GM23338 (cell line): ENCODE data around the gene HOXA3. TPM values are rescaled to one million over a fixed set of nuclear protein-coding genes. Genes with fewer than 3 reads are reported as not detected.

Experiments used
- ATAC-seq: fragments of 200-7000 bp; cut with Tn5 transposase; 3 replicates; pipeline ENCODE4 v1.9.1; 2020
- DNase-seq: peaks from one replicate; pipeline ENCODE4 v3.0.0-alpha.2; 2015; ENCODE audit warnings: low spot score
- H2AFZ ChIP-seq: fragments of 200-600 bp; sonication (generic); 2 replicates; pipeline ENCODE4 v1.8.0; 2016; ENCODE audit warnings: antibody characterized with exemption, mild to moderate bottlenecking, moderate library complexity
- H3F3A ChIP-seq: fragments of 200-600 bp; sonication (generic); replicated peaks from 2 replicates; pipeline ENCODE4 v1.8.0; 2017; ENCODE audit warnings: antibody characterized with exemption, mixed run types, low read depth
- H3K27ac ChIP-seq: fragments of 200-600 bp; sonication (generic); 2 replicates; pipeline ENCODE4 v1.6.1; 2016; ENCODE audit warnings: low read depth
- H3K27me3 ChIP-seq: fragments of 200-600 bp; sonication (generic); 2 replicates; pipeline ENCODE4 v1.8.0; 2016; ENCODE audit warnings: mild to moderate bottlenecking, mixed run types, moderate library complexity; ENCODE audit not compliant: insufficient read depth
- H3K36me3 ChIP-seq: fragments of 200-600 bp; sonication (generic); 2 replicates; pipeline ENCODE4 v1.8.0; 2016; ENCODE audit warnings: mild to moderate bottlenecking; ENCODE audit not compliant: insufficient read depth
- H3K4me1 ChIP-seq: fragments of 200-600 bp; sonication (generic); 2 replicates; pipeline ENCODE4 v1.8.0; 2016; ENCODE audit warnings: mild to moderate bottlenecking, moderate library complexity; ENCODE audit not compliant: insufficient read depth
- H3K4me2 ChIP-seq: fragments of 200-600 bp; sonication (generic); 2 replicates; pipeline ENCODE4 v1.7.1; 2017; ENCODE audit warnings: mixed run types
- H3K4me3 ChIP-seq: fragments of 200-600 bp; sonication (generic); 2 replicates; pipeline ENCODE4 v1.6.1; 2016; ENCODE audit warnings: mixed run types
- H3K79me2 ChIP-seq: fragments of 200-600 bp; sonication (generic); replicated peaks from 2 replicates; pipeline ENCODE4 v1.8.0; 2017; ENCODE audit warnings: mild to moderate bottlenecking; ENCODE audit not compliant: insufficient read depth
- H3K9me2 ChIP-seq: fragments of 200-600 bp; sonication (generic); 2 replicates; pipeline ENCODE4 v1.8.0; 2017; ENCODE audit not compliant: insufficient read depth
- H4K20me1 ChIP-seq: fragments of 200-600 bp; sonication (generic); replicated peaks from 2 replicates; pipeline ENCODE4 v1.8.0; 2017; ENCODE audit warnings: mild to moderate bottlenecking; ENCODE audit not compliant: insufficient read depth
- H3K27ac Mint-ChIP-seq: 2 replicates; pipeline ENCODE4 v1.8.0; 2020; ENCODE audit warnings: inconsistent platforms, mild to moderate bottlenecking, moderate library complexity, mixed read lengths
- H3K27me3 Mint-ChIP-seq: 3 replicates; pipeline ENCODE4 v1.8.0; 2022; ENCODE audit warnings: low read depth, mild to moderate bottlenecking, moderate library complexity, mixed read lengths, inconsistent platforms; ENCODE audit not compliant: insufficient read depth, poor library complexity
- H3K36me3 Mint-ChIP-seq: 3 replicates; pipeline ENCODE4 v1.8.0; 2021; ENCODE audit warnings: low read depth, mild to moderate bottlenecking, inconsistent platforms, moderate library complexity, mixed read lengths
- H3K4me1 Mint-ChIP-seq: 3 replicates; pipeline ENCODE4 v1.8.0; 2020; ENCODE audit warnings: mild to moderate bottlenecking, inconsistent platforms, mixed read lengths
- H3K4me3 Mint-ChIP-seq: 3 replicates; pipeline ENCODE4 v1.8.0; 2021; ENCODE audit warnings: moderate library complexity, mild to moderate bottlenecking, inconsistent platforms, mixed read lengths
- H3K9me3 Mint-ChIP-seq: 3 replicates; pipeline ENCODE4 v1.8.0; 2020; ENCODE audit warnings: moderate library complexity, mild to moderate bottlenecking, inconsistent platforms, mixed read lengths
- EZH2 ChIP-seq: fragments of 200-600 bp; sonication (generic); IDR thresholded peaks from one replicate; pipeline ENCODE4 v1.8.0; 2017; ENCODE audit warnings: antibody characterized with exemption, mild to moderate bottlenecking, low read depth; ENCODE audit not compliant: unreplicated experiment
- EZH2phosphoT487 ChIP-seq: fragments of 200-600 bp; sonication (generic); IDR thresholded peaks from one replicate; pipeline ENCODE4 v1.8.1; 2018; ENCODE audit warnings: antibody characterized with exemption; ENCODE audit not compliant: unreplicated experiment
- JUNB ChIP-seq: IDR thresholded peaks from one replicate; pipeline ENCODE4 v1.6.1; 2016; ENCODE audit warnings: antibody characterized with exemption; ENCODE audit not compliant: unreplicated experiment
- NANOG ChIP-seq: IDR thresholded peaks from 2 replicates; pipeline ENCODE4 v1.6.1; 2016; ENCODE audit warnings: antibody characterized with exemption, borderline replicate concordance
- POLR2AphosphoS5 ChIP-seq: IDR thresholded peaks from 2 replicates; pipeline ENCODE4 v1.6.1; 2016; ENCODE audit warnings: antibody characterized with exemption, low read depth
- ZNF331 ChIP-seq: fragments of 250-450 bp; sonication (Bioruptor Pico); IDR thresholded peaks from 2 replicates; pipeline ENCODE4 v1.5.0; 2020; ENCODE audit warnings: low read depth, mild to moderate bottlenecking, moderate library complexity
- polyA plus RNA-seq: library from polyadenylated mRNA; unstranded; fragments of >200 nt; fragmentation: Nextera tagmentation; extraction: Ambion mirVana; gene quantifications from 2 replicates; pipeline ENCODE4 v1.2.1, GENCODE V29; 2016
- total RNA-seq: library from RNA; depleted of rRNA; stranded (reverse); fragments of >200 nt; shearing (Covaris generic); gene quantifications from 2 replicates; pipeline ENCODE4 v1.2.3, GENCODE V29; 2014
- TF ChIP-seq, protein P1 (sequence below): IDR thresholded peaks from one replicate; pipeline ENCODE4 v1.6.1; 2018; ENCODE audit warnings: antibody characterized with exemption; ENCODE audit not compliant: unreplicated experiment

Gene HOXA3
- total and polyA plus RNA-seq, 2 experiments from 2014 or later = not detected

DNA sequence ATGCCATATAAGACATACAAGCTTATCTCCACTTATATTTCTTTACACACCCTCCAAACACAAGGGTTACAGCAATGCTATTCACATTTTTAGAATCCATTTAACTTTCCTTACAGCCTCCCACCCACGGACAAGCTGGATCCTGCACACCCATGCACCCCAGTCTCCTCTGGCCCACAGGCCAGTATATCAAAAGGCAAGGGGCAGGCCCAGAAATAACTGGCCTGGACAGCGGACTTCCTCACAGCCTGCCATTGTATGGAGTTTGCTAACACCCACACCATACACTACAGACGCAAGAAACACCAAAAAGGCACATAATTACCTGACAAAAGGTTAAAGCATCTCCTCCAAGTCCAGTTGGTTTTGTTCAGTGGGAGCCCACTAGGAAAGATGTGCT is 33.8 kb downstream of the HOXA3 start:
- Mint-ChIP-seq H3K9me3 (peaks cover 10% of the 10 kb centered on the region; the same call in 1 of the 3 replicates), H3K36me3 (no peaks in the 10 kb centered on the region), H3K27ac (no peak overlapping the region), H3K4me1 (peaks cover 10% of the 10 kb centered on the region), H3K4me3 (no peak overlapping the region), H3K27me3 (peaks cover 96% of the 10 kb centered on the region)
- DNase-seq (no peak), ATAC-seq (no peak)
- Histone ChIP-seq H3F3A (peaks cover 47% of the 10 kb centered on the region), H4K20me1 (peaks cover 63% of the 10 kb centered on the region), H3K4me1 (peaks cover 30% of the 10 kb centered on the region), H3K4me3 (no peak overlapping the region), H3K4me2 (0 out of 2 replicates have a peak overlapping the region, but pooled peaks have one; percentile 57), H3K9me2 (no peaks in the 10 kb centered on the region), H2AFZ (no peak overlapping the region), H3K36me3 (no peaks in the 10 kb centered on the region), H3K27ac (no peak overlapping the region), H3K27me3 (peaks cover 97% of the 10 kb centered on the region), H3K79me2 (no peaks in the 10 kb centered on the region)
- TF ChIP-seq ZNF331 (no peak), EZH2 (peak; percentile 60), JUNB (no peak), POLR2AphosphoS5 (no peak), EZH2phosphoT487 (no peak)
- TF ChIP-seq, protein P1, sequence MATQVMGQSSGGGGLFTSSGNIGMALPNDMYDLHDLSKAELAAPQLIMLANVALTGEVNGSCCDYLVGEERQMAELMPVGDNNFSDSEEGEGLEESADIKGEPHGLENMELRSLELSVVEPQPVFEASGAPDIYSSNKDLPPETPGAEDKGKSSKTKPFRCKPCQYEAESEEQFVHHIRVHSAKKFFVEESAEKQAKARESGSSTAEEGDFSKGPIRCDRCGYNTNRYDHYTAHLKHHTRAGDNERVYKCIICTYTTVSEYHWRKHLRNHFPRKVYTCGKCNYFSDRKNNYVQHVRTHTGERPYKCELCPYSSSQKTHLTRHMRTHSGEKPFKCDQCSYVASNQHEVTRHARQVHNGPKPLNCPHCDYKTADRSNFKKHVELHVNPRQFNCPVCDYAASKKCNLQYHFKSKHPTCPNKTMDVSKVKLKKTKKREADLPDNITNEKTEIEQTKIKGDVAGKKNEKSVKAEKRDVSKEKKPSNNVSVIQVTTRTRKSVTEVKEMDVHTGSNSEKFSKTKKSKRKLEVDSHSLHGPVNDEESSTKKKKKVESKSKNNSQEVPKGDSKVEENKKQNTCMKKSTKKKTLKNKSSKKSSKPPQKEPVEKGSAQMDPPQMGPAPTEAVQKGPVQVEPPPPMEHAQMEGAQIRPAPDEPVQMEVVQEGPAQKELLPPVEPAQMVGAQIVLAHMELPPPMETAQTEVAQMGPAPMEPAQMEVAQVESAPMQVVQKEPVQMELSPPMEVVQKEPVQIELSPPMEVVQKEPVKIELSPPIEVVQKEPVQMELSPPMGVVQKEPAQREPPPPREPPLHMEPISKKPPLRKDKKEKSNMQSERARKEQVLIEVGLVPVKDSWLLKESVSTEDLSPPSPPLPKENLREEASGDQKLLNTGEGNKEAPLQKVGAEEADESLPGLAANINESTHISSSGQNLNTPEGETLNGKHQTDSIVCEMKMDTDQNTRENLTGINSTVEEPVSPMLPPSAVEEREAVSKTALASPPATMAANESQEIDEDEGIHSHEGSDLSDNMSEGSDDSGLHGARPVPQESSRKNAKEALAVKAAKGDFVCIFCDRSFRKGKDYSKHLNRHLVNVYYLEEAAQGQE = no peak

DNA sequence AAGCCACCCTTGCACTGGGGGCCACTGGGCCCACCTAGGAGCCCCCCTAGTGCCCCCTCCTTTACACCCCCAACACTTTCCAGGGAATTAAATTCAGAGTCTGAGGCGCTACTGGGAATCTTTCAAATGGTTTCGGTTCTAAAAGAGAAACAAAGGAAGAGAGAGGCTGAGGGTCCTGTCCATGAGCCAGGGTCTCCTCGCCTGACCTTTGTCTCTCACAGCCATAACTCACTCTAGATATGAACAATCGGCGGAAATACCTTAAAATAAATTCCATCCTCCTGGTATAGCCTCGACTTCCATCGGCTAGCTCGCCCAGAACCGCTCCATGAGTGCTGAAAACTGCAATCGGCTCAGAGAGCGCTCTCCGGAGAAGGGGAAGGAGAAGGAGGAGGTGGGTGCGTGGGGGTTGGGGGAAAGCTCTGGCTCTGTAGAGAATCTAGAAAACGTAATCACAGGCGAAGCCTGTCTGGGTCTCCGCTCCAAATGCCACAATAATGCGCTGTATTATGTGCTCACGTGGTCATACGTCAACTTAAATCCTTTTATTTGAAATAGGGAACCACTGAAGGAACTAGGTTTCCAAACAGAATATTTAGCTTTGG is 34.4 kb downstream of the HOXA3 start:
- Histone ChIP-seq H3K27me3 (peaks cover 97% of the 10 kb centered on the region), H3K27ac (no peak overlapping the region)
- H3K27me3 Mint-ChIP-seq = peaks cover 95% of the 10 kb centered on the region

More for the DNA sequence above, 34.4 kb downstream of the HOXA3 start:
- peak; percentile 44 for DNase-seq
- Histone ChIP-seq H3K9me2 (no peaks in the 10 kb centered on the region), H3F3A (peaks cover 48% of the 10 kb centered on the region), H3K79me2 (no peaks in the 10 kb centered on the region), H3K4me3 (0 out of 2 replicates have a peak overlapping the region, but pooled peaks have one; percentile 32), H3K4me2 (peak overlapping the region; percentile 57), H2AFZ (no peak overlapping the region), H3K36me3 (no peaks in the 10 kb centered on the region), H4K20me1 (peaks cover 62% of the 10 kb centered on the region), H3K4me1 (peaks cover 34% of the 10 kb centered on the region)
- H3K27ac Mint-ChIP-seq = no peak overlapping the region
- H3K36me3 Mint-ChIP-seq = no peaks in the 10 kb centered on the region
- no peak overlapping the region; the same call in 2 of the 3 replicates for H3K4me3 Mint-ChIP-seq
- no peak for TF ChIP-seq NANOG
- TF ChIP-seq, protein P1 = no peak
- TF ChIP-seq EZH2phosphoT487 = peak; percentile 71
- TF ChIP-seq EZH2 = peak; percentile 89
- peaks cover 8% of the 10 kb centered on the region; the same call in 1 of the 3 replicates for H3K9me3 Mint-ChIP-seq
- H3K4me1 Mint-ChIP-seq = peaks cover 9% of the 10 kb centered on the region
- no peak for ATAC-seq
